Measurements from ENCODE around the gene CENPU. TPM values are rescaled to one million over a fixed set of nuclear protein-coding genes. Genes with fewer than 3 reads are reported as not detected.

Gene CENPU
- total and polyA plus RNA-seq, 2 of the 13 experiments (the other 11 are each of a cell fraction or from before 2014, with no cell fraction given) = 11.7 to 35.8 TPM

DNA sequence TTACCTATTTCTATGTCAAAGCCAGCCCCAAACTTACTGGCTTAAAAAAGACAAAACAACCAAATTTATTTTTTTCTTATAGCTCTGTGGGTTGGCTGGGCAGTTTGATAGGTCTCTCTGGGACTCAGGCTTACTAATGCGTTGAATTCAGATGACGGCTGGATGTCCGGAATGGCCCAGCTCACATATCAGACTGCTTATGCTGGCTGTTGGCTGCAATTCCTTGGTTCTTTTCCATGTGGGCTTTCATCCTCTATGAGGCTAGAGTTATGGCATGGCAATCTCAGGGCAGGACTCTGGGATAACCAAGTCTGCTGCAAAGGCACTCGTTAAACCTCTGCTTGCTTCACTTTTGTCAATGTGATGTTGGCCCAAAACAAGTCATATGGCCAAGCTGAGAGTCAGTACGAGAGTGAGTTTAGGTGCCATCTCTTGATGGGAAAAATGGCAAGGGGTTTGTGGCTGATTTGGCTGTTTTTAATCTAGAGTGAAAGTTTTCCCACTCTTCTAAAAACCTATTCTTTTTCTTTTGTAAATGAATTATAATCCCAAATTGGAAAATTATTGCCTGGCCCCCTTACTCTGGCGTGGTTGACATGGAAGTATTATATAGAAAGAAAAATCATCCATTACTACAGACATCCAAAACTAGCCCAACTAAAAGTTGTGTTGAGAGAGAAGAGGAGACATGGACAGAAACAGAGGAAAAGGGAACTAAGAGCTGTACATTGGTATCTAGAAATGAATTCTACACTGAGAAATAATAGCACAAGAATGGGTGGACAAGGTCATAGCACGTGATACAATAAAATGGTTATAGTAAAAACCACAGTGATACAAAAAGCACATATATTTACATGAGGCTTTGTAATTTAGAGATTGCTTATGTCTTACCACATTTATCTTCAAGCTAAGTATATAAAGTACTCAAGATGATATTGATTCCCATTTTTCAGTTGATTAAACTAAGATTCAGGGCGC, 77.7 kb downstream of the CENPU start:
- no peak overlapping the region for H3K9ac ChIP-seq (ENCODE audit: insufficient read depth, low read depth, low read length)
- ChIA-PET POLR2A (no interaction called here), CTCF (ENCODE audit: low intra/inter-chr PET ratio, low total read pairs) (no interaction called here)
- intact Hi-C loops (cut with micrococcal nuclease; ENCODE audit: unreplicated experiment) (no loop called here), in situ Hi-C loops (cut with HindIII; ENCODE audit: extremely low pct_ligation_motif_present, low pct_unique_long_range_greater_than_20kb) (no loop called here)
- no peak for FAIRE-seq
- H3K4me2 ChIP-seq (ENCODE audit: low read depth, low read length) = no peak overlapping the region
- BruUV-seq (replicated peaks) = no TSS peak
- H3K27ac ChIP-seq (ENCODE audit: extremely low read length, insufficient read depth, low read length) = no peak overlapping the region
- 86% methylated on average over 8 of the region's 8 CpGs for WGBS (ENCODE audit: low lambda C conversion rate)
- H3K4me3 ChIP-seq (replicated peaks in 1 of 3; ENCODE audit: insufficient read depth in 1 of 3, low read depth in 2 of 3, low read length in 3 of 3) = no peak overlapping the region
- H3K36me3 ChIP-seq (replicated peaks in 1 of 2; ENCODE audit: control insufficient read depth in 1 of 2, insufficient read depth in 2 of 2, low read length in 2 of 2) = no peaks in the 10 kb centered on the region; a peak in 1 of 5 replicates
- no peak for DNase-seq (ENCODE audit: low spot score)
- no peaks in the 10 kb centered on the region for H4K20me1 ChIP-seq (ENCODE audit: insufficient read depth, low read length)
- H3K9me3 ChIP-seq (ENCODE audit: low read length) = no peaks in the 10 kb centered on the region
- ATAC-seq = no peak
- H3K4me1 ChIP-seq (ENCODE audit: insufficient read depth, low read length) = peaks cover 10% of the 10 kb centered on the region; the same call in 1 of the 2 replicates
- no peaks in the 10 kb centered on the region for H3K79me2 ChIP-seq (ENCODE audit: insufficient read depth, low read length)
- TF ChIP-seq ZNF12 (CRISPR knock-in tag; IDR thresholded peaks at IDR 0.05) (peak; percentile 93), DPF2 (CRISPR knock-in tag; IDR thresholded peaks at IDR 0.05; ENCODE audit: borderline replicate concordance, low read depth) (no peak)
- no peak overlapping the region for H2AFZ ChIP-seq (ENCODE audit: low read length)
- H3K27me3 ChIP-seq (ENCODE audit: control insufficient read depth in 1 of 2, insufficient read depth in 2 of 2, low read length in 2 of 2) = no peaks in the 10 kb centered on the region

DNA sequence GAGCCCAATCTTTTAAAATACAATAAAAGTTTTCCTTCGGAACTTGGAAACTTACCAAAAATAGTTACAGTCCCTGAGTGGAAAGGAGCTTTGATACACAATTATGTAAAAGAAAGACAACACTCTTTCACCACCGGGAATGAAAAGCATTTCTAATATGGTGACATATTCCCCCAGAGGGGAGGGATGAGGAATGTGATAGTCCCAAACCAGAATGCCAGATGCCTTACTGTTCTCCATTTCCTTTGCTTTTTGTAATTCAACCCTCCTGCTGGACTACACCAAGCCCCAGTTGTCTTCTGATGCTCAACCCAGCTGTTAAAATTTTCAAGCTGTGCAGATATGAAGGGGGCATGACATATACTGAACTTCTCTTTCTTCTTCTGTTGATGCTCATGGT, 80.2 kb downstream of the CENPU start:
- no peak for DNase-seq (ENCODE audit: low spot score)
- H3K9ac ChIP-seq (ENCODE audit: insufficient read depth, low read depth, low read length) = no peak overlapping the region
- H3K36me3 ChIP-seq (replicated peaks in 1 of 2; ENCODE audit: control insufficient read depth in 1 of 2, insufficient read depth in 2 of 2, low read length in 2 of 2) = no peaks in the 10 kb centered on the region
- H3K27me3 ChIP-seq (ENCODE audit: control insufficient read depth in 1 of 2, insufficient read depth in 2 of 2, low read length in 2 of 2) = no peaks in the 10 kb centered on the region; a peak in 1 of 5 replicates
- POLR2A ChIA-PET = interaction anchor here (1.0 kb wide), 1 partner anchor 180 kb away, joined by 3 read pairs; the partner anchor contains the start of gene IRF2
- ATAC-seq = no peak
- intact Hi-C loops (cut with micrococcal nuclease; ENCODE audit: unreplicated experiment) = no loop called here
- TF ChIP-seq ZNF574 (CRISPR knock-in tag; IDR thresholded peaks at IDR 0.05) (no peak), U2AF2 (IDR thresholded peaks at IDR 0.05; ENCODE audit: low read depth, low read length) (no peak), ZNF121 (CRISPR knock-in tag; IDR thresholded peaks at IDR 0.05) (no peak), ZIK1 (CRISPR knock-in tag; IDR thresholded peaks at IDR 0.05; ENCODE audit: borderline replicate concordance, low read depth) (no peak), ZC3H13 (CRISPR knock-in tag; IDR thresholded peaks at IDR 0.05) (no peak), SRSF4 (IDR thresholded peaks at IDR 0.05; ENCODE audit: low read depth, low read length, poor library complexity, severe bottlenecking) (no peak), DNMT3B (CRISPR knock-in tag; conservative IDR thresholded peaks at IDR 0.05) (no peak)
- TF ChIP-seq, protein P1, sequence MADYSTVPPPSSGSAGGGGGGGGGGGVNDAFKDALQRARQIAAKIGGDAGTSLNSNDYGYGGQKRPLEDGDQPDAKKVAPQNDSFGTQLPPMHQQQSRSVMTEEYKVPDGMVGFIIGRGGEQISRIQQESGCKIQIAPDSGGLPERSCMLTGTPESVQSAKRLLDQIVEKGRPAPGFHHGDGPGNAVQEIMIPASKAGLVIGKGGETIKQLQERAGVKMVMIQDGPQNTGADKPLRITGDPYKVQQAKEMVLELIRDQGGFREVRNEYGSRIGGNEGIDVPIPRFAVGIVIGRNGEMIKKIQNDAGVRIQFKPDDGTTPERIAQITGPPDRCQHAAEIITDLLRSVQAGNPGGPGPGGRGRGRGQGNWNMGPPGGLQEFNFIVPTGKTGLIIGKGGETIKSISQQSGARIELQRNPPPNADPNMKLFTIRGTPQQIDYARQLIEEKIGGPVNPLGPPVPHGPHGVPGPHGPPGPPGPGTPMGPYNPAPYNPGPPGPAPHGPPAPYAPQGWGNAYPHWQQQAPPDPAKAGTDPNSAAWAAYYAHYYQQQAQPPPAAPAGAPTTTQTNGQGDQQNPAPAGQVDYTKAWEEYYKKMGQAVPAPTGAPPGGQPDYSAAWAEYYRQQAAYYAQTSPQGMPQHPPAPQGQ (CRISPR knock-in tag; IDR thresholded peaks at IDR 0.05; ENCODE audit: borderline replicate concordance) = no peak
- no peak overlapping the region for H2AFZ ChIP-seq (ENCODE audit: low read length)
- CTCF ChIA-PET (ENCODE audit: low intra/inter-chr PET ratio, low total read pairs) = no interaction called here
- no peaks in the 10 kb centered on the region for H4K20me1 ChIP-seq (ENCODE audit: insufficient read depth, low read length)
- no peak overlapping the region for H3K27ac ChIP-seq (ENCODE audit: extremely low read length, insufficient read depth, low read length)
- H3K9me3 ChIP-seq (ENCODE audit: low read length) = no peaks in the 10 kb centered on the region
- no peak overlapping the region for H3K4me3 ChIP-seq (replicated peaks in 1 of 3; ENCODE audit: insufficient read depth in 1 of 3, low read depth in 2 of 3, low read length in 3 of 3)
- in situ Hi-C loops (cut with HindIII; ENCODE audit: extremely low pct_ligation_motif_present, low pct_unique_long_range_greater_than_20kb) = no loop called here
- no peak for FAIRE-seq
- H3K4me2 ChIP-seq (ENCODE audit: low read depth, low read length) = no peak overlapping the region
- 83% methylated on average over 2 of the region's 2 CpGs for WGBS (ENCODE audit: low lambda C conversion rate)
- H3K4me1 ChIP-seq (ENCODE audit: insufficient read depth, low read length) = peaks cover 20% of the 10 kb centered on the region
- H3K79me2 ChIP-seq (ENCODE audit: insufficient read depth, low read length) = peaks cover 11% of the 10 kb centered on the region
- no TSS peak for BruUV-seq (replicated peaks)
